Neutrophil (primary cell): ENCODE measurements around the gene INHBC.

Source experiments
- H3K27ac ChIP-seq: fragments of 200-600 bp; sonication (generic); 2 replicates; pipeline ENCODE4 v1.5.1; 2016; ENCODE audit warnings: mild to moderate bottlenecking, moderate library complexity
- H3K27me3 ChIP-seq: fragments of 200-600 bp; sonication (generic); 2 replicates; pipeline ENCODE4 v1.6.0; 2016; ENCODE audit warnings: mild to moderate bottlenecking
- H3K36me3 ChIP-seq: fragments of 200-600 bp; sonication (generic); 2 replicates; pipeline ENCODE4 v1.5.1; 2017
- H3K4me1 ChIP-seq, 2 experiments: fragments of 200-600 bp in 1 of 2; sonication (generic) in 1 of 2; 1 replicate in 1 of 2; 2 replicates in 1 of 2; pipeline versions ENCODE4 v1.5.1 to v1.6.1; 2013 to 2016; ENCODE audit warnings: low read depth in 1 of 2, low read length in 1 of 2, mild to moderate bottlenecking in 1 of 2, moderate library complexity in 1 of 2; ENCODE audit not compliant: control insufficient read depth in 1 of 2, insufficient read depth in 1 of 2
- H3K4me3 ChIP-seq, 2 experiments: fragments of 200-600 bp in 1 of 2; sonication (generic) in 1 of 2; 1 replicate in 1 of 2; 2 replicates in 1 of 2; pipeline ENCODE4 v1.5.1; 2013 to 2016; ENCODE audit warnings: low read depth in 1 of 2, low read length in 1 of 2, mild to moderate bottlenecking in 1 of 2, moderate library complexity in 1 of 2
- H3K9me3 ChIP-seq: fragments of 200-600 bp; sonication (generic); 2 replicates; pipeline ENCODE4 v1.5.1; 2016
- CTCF ChIP-seq: fragments of 200-600 bp; sonication (generic); IDR thresholded peaks from 2 replicates; pipeline ENCODE4 v1.5.1; 2016; ENCODE audit warnings: antibody characterized with exemption

Gene INHBC

GRCh38 chr12:57452937-57453509 is 18.4 kb downstream of the INHBC start:
- Histone ChIP-seq H3K9me3 (no peaks in the 10 kb centered on the region), H3K4me1 (peaks cover 9 to 10% of the 10 kb centered on the region in 2 experiments), H3K27ac (no peak overlapping the region), H3K4me3 (no peak overlapping the region), H3K27me3 (peaks cover 20% of the 10 kb centered on the region), H3K36me3 (no peaks in the 10 kb centered on the region)
- peak; percentile 90 for TF ChIP-seq CTCF

- H3K36me3 ChIP-seq, result no peaks in the 10 kb centered on the region
- no peak for TF ChIP-seq CTCF
- peaks cover 20% of the 10 kb centered on the region for H3K27me3 ChIP-seq
- H3K9me3 ChIP-seq, result no peaks in the 10 kb centered on the region
- H3K4me1 ChIP-seq, result peaks cover 16 to 18% of the 10 kb centered on the region in 2 experiments
- H3K4me3 ChIP-seq, result no peak overlapping the region
- H3K27ac ChIP-seq, result no peak overlapping the region
Measured at GRCh38 chr12:57454213-57454565, 19.6 kb downstream of the INHBC start.

- Histone ChIP-seq H3K9me3 (no peaks in the 10 kb centered on the region), H3K36me3 (no peaks in the 10 kb centered on the region), H3K4me3 (no peak within 1 kb of the TSS), H3K4me1 (peaks cover 22 to 24% of the 10 kb centered on the region in 2 experiments), H3K27me3 (peaks cover 25% of the 10 kb centered on the region), H3K27ac (no peak within 1 kb of the TSS)
- no peak for TF ChIP-seq CTCF
Measured at GRCh38 chr12:57454566-57455373, 20.2 kb downstream of the INHBC start, which contains the start of gene INHBE. Gene INHBE (plus strand): TSS chr12:57455307. CDS start chr12:57455537, 230 bp downstream.

- no peak overlapping the region for H3K4me3 ChIP-seq
- no peaks in the 10 kb centered on the region for H3K36me3 ChIP-seq
Measured at GRCh38 chr12:57455374-57456144, 21.0 kb downstream of the INHBC start.

More at GRCh38 chr12:57455374-57456144, 21.0 kb downstream of the INHBC start:
- H3K27ac ChIP-seq, result no peak overlapping the region
- peaks cover 33% of the 10 kb centered on the region for H3K27me3 ChIP-seq
- H3K9me3 ChIP-seq, result no peaks in the 10 kb centered on the region
- peaks cover 27 to 32% of the 10 kb centered on the region in 2 experiments for H3K4me1 ChIP-seq
- no peak for TF ChIP-seq CTCF
